ENCODE measurements around the gene CCNI2.

The CCNI2 gene, protein sequence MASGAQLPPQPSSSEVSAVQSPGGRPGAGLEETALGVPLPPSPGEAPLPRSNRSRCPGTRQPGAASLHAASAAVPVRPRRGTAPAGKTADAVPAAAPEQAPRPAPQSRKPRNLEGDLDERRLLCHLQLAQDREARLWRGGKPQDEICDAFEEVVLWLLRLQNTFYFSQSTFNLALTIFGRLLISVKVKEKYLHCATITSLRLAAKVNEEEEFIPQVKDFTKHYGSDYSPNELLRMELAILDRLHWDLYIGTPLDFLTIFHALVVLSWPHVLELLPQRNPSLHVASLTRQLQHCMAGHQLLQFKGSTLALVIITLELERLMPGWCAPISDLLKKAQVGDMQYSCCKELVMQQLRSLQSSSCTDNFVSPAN

DNA sequence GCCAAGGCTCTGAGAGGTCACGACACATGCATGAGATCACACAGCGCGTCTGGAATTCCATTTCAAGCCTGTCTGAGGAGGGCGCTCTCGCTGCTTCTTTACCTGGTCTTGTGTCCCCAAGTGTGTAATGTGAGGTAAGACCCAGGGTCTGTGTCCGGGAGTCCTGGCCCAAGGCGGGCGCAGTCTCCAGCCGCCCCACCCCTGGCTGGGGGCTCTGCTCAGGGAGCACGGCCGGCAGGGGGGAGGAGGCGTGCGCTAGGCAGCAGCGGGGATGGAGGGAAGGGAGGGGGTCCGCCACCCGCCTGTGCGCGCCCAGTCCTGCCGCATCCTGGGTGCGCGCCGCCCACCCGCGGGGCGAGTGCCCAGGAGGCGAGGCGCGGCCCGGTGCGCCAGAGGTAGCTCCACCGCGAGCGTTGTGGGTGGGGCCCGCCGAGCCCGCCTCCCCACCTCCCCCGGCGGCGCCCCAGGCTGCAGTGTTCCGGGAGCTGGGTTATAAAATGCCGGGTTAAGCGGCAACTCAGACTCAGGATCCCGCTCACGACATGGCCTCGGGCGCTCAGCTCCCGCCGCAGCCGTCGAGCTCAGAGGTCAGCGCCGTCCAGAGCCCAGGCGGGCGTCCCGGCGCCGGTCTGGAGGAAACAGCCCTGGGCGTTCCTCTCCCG is at the start of gene CCNI2:
TSS of gene CCNI2 (plus strand) at position 473 of the 662 bp plus-strand sequence. CDS start at position 543, 70 bp downstream.
- no peak for DNase-seq

DNA sequence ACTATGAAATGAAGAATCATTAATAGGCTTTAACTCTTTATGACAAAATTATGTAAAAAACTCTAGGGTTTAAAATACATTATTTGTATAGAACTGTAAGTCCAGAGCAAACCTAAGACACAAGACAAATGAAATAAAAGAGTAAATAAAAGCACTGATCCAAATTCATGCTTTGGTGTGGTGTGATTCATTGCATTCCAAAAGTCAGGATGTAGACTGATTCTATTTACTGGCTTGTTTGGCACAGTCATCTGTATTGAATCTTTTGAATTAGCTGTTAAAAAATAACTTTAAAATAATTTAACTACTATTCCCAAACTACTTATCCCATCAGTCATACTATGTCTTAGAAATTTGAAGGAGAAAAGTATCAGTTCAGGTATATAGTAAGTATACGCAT is 42.4 kb upstream of the CCNI2 start:
- DNase-seq, result no peak

DNA sequence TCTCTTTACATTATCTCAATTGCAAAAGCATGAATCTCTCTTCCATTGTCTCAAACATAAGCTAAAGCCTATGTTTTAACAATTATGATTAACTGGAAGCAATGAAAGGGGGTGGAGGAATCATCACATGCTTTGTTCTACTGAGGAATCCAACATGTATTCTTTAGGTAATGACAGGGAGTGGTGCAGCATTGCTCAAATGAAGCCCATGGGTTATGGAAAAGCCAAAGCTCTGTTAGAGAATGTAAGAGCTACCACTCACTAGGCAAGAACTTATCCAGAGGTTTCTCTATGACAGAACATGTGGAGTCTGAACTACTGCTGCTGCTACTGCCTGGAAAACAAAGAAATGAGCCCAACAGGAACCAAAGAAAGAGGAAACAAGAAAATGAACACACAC is 38.6 kb upstream of the CCNI2 start:
- DNase-seq, result no peak

DNA sequence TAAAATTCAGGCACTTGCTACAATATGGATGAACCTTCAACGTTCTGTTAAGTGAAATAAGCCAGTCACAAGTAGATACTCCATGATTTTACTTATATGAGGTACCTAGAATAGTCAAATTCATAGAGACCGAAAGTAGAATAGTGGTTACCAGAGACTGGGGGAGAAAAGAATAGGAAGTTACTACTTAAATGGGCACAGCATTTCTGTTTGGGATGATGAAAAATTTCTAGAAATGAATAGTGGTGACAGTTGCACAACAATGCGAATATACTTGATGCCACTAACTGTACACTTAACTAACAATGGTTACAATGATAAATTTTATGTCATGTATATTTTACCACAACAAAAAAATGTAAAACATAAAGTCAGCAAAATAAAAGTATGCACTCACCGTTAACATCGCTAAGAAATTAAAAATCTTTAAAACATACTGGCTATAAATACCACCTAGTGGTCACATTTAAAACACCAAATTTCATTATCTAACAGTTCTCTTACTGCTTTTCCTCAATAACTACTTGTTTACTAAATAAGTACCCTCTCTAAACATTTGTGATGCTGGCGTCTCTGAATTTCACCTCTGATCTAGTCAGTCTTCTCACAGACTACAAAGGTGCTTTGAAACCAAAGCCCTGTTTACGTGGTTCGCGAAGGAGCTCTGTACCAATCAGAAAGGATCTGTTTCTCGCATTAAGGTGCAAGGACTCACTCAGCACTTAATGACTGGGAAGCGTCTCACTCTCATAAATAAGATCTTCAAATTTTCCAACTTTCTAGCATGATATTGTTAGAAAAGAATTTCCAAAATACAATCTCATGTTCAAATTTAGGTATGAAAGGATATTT is 32.5 kb upstream of the CCNI2 start:
- DNase-seq, result no peak

DNA sequence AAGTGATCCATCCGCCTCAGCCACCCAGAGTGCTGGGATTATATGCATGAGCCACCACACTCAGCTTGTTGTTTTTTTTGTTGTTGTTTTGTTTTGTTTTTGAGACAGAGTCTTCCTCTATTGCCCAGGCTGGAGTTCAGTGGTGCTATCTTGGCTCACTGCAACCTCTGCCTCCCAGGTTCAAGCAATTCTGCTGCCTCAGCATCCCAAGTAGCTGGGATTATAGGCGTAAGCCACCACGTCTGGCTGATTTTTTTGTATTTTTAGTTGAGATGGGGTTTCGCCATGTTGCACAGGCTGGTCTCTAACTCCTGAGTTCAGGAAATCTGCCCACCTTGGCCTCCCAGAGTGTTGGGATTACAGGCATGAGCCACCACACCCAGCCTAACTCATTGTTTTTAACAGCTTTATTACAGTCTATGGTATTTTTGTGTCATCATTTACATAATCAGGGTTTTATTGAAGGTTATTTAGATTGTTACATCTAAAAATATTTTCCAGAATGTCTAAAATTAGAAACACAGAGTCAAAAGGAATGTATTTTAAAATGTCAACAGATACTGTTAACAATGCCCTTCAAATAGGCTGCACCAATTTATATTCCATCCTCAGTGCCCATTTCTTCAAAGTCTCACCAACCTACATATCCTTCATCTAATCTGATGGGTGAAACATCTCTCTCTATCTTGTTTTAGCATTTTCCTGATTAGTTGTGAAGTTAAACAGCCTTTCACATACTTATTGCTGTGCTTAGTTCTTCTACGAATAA is 28.5 kb upstream of the CCNI2 start:
- DNase-seq, result no peak

DNA sequence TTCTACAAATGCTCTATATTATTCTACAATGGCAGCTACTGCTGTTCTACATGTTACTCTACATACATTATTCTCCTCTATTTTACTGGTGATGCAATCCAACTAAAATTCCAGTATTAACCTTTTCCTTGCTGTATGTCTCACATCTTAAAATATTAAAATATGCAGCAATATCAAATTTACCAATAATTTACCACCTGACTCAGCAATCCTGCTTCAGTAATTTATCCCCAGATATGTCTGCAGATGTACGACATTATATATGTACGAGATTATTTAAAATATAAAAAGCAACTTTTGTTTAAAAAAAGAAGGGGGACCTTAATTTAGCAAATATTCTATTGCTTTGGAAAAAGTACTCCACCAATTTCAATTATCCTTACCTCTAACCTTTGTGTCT is 21.5 kb upstream of the CCNI2 start:
- DNase-seq, result no peak

DNA sequence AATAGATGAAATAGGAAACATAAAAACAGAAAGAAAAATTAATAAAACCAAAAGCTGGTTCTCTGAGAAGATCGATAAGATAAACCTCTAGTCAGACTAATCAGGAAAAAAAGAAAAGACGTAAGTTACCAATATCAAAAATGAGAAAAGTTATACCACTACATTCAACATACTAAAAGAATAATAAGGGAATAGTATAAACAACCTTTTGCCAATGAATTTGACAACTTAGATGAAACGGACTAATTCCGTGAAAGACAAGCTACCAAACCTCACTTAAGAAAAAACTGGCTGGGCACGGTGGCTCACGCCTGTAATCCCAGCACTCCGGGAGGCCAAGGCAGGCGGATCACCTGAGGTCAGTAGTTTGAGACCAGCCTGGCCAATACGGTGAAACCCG is 17.3 kb upstream of the CCNI2 start:
- DNase-seq, result no peak

DNA sequence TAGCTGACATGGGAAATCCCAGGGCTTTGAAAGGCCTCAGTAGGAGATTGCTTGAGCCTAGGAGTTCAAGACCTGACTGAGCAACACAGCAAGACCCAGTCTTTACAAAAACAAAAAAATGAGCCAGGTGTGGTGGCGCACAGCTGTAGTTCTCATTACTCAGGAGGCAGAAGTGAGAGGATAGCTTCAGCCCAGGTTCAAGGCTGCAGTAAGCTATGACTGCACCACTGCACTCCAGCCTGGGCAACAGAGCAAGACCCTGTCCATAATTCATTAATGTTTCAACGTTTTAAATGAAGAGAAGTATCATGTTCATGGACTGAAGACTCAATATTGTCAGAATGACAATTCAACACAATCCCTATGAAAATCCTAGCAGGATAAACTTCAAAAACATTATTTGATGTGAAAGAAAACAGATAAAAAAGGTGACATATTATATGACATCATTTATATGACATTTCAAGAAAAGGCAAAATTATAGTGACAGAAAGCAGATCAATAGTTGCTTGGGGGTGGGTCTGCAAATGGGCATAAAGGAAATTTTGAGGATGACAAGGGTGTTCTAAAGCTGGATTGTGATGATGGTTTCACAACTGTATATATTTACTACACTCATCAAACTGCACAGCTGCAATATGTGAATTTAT is 13.6 kb upstream of the CCNI2 start:
- DNase-seq, result no peak

DNA sequence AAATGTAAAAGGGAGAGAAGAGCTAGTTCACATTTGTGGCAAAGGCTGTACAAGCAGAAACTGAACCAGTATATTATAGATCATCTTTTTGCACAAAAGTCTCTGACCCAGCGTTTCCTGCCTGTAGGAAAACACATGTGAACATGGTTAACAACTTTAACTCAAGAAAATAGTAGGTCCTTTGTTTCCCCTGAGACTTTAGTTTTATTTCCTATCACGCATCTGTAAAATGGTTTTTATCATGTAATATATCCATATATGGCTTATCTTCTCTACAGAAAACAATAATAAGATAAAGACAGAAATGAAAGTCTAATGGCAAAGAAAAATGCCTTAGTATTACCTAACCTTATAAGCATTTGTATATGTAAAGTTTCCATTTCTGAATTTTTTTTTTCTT is 12.5 kb upstream of the CCNI2 start:
- no peak for DNase-seq

DNA sequence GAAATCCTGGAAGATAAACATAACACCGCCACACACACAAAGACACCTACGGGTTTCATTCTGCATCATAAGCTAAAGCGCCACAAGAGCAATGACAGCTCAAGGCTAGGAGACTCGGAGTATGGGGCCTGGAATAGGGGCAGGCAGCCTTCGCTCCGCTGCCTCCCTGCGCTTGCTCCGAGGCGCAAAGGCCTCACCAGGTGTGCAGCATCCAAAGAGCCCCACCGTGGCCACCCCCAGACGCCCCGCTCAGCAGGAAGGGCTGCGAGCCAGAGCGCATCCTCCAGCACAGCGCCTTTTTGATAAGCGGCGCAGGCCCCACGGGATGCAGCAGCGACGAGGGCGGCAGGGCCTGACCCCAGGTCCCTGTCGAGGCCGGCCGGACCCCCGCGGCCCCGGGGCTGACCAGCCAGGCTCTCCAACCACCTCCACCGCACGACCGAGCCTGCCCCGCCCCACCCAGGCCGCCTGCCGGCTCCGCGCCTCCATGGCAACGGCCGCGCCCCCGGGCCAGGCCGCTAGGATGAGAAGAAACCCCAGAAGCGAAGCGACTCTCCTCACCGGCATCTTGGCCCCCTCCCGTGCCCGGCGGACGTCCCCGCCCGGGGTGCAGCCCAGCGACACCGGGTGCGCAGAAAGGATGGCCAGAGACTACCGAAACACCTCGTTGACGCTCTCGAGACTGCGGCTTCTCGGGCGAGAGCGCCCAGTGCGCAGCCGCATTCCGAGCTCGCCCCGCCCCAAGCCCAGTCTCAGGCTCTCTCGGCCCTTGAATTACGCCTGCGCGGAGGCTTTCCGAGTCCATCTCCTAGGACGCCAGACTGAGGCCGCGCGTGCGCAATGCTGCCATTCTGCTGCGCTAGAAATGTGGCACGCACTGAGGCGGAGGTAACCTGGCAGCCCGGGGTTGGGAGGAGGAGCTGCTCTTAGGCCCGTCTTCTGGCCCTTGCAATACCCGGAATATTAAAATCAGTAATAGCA is 10.1 kb upstream of the CCNI2 start, which contains the start of gene KIF3A:
TSS of gene KIF3A (minus strand) at position 694 of the 981 bp plus-strand sequence. CDS start at position 567, 127 bp downstream.
- DNase-seq, result peak; percentile 95

DNA sequence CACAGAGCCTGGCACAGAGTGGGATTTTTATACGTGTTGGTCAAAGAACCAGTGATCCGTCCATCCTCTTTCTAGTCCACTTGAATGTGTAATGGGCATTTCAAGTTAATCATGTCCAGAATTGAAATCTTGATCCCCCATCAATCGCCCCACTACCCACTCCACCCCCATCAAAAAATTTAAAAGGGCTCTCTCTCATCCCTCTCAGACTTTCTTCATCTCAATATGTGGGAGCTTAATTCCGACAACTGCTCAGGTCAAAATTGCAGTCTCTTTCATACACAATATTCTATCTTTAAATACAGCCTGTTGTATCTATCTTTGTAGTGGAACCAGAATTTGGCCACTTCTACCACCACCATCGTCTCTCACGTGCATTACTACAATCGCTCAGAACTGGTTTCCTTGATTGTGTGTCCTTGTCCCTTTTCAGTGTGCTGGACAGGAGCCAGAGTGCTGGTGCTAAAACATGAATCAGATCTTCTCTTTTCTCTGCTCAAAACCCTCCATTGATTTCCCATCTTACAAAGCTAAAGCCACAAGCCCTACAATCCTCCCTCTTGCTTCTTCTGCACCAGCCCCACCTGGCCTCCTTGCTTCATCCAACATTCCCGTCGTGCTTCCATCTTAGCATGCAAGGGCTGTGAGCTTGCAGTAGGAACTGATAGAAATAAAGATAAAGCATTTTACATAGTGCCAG is 9.1 kb upstream of the CCNI2 start:
- DNase-seq, result no peak

DNA sequence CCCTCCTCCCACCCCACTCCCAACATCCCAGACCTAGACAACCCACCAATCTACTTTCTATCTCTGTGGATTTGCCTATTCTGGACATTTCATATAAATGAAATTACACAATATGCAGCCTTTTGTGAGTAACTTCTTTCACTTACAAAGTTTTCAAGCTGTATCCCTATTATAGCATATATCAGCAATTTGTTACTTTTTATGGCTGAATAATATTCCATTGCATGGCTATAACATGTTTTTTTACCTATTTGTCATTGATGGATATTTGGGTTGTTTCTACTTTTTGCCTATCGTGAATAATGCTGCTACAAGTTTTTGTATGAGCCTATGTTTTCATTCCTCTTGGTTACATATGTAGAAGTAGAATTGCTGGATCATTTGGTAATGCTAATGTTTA is 8.0 kb upstream of the CCNI2 start:
- DNase-seq, result no peak

DNA sequence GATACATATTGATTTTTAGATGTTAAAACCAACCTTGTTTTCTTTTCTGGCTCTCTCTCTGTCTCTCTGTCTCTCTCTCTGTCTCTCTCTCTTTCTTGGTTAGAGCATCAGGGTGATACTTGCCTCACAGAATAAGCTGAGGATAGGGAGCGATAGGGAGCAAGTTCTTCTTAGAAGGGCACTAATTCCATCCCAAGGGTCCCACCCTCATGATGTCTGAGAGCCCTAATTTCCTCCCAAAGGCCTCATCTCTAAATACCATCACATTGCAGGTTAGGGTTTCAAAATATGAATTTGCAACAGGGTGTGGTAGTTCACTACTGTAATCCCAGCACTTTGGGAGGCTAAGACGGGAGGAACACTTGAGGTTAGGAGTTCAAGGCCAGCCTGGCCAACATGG is 5.1 kb upstream of the CCNI2 start:
- DNase-seq, result no peak

DNA sequence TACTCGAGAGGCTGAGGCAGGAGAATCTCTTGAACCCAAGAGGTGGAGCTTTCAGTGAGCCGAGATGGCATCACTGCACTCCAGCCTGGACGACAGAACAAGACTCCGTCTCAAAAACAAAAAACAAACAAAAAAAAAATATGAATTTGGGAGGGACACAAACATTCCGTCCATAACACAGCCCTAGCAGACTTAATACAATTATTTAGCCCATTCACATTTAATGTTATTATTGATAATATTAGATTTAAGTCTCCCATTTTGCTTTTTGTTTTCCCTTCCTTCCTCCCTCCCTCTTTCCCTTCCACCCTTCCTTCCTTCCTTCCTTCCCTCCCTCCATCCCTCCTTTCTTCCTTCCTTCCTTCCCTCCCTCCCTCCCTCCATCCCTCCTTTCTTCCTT is 4.6 kb upstream of the CCNI2 start:
- no peak for DNase-seq

DNA sequence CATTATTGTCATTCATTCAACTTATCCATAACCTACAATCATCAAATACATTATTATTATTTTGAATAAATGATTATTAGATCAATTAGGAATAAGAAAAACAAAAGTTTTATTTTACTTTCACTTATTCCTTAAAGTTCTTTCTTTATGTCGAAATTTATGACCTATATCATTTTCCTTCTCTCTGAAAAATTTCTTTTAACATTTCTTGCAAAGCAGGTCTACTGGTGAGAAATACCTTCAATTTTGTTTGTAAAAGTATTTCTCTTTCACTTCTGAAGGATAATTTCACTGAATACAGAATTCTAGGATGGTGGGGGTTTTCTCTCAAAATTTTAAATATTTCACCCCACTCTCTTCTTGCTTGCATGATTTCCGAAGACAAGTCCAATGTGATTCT is 2.6 kb upstream of the CCNI2 start:
- DNase-seq, result no peak

DNA sequence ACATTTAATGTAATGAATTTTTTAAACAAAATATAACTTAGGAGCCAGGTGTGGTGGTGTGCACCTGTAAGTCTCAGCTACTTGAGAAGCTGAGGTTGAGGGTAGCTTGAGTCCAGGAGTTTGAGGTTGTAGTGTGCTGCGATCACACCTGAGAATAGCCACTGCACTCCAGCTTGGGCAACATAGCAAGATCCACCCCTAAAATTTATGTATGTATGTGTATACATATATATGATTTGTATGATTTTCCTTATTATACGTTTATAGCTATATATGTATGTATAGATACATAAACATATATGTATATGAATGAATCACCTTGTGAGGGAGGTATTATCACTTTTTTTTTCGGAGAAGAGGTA is 653 bp upstream of the CCNI2 start:
- no peak for DNase-seq

DNA sequence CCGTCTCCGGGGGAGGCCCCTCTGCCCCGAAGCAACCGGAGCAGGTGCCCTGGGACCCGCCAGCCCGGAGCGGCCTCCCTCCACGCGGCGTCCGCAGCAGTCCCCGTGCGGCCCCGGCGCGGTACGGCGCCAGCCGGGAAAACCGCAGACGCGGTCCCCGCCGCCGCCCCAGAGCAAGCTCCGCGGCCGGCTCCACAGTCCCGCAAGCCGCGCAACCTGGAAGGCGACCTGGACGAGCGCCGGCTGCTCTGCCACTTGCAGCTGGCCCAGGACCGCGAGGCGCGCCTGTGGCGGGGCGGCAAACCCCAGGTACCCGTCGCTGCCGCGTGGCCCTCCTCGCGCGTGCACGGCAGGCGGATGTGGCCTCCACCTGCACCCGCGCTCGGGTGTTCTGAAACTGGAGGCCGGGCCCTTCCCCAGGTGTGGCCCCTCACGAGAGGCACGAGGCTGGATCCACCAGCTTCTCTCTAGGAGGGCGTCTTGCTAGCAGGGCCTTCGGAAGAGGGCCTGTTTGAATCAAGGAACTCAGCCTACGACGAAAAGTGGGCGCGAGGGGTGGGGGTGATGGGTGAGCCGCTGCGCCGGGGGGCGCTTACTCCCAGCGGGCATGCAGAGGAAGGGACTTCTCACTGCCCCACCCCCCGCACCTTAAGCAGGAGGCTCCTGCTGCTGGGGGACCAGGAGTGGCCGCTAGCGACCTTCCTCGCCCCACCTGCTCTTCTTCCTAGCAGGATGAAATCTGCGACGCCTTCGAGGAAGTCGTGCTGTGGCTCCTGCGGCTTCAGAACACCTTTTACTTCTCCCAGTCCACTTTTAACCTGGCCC is 602 bp downstream of the CCNI2 start:
- DNase-seq, result no peak

DNA sequence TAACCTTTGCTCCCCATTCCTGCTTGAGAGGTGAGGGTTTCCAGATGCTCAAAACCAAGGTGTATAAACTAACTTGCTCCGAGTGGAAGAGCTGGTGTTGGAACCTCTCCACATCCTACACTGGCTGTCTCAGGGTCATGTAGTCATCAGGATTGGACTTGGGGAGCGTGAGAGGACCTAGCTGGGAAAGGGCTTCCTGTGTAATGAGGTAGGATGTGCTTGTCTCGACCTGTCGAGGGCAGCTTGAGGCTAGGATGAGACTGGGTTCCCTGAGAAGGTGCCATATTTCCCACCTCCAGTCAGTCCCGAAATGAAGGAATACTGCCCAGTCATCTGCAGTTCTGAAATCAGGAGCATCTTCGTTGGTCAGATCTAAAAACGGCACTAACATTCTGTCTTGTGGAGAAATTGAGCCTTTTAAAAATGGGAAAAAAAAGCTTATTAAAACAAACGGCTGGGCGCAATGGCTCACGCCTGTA is 1.3 kb downstream of the CCNI2 start:
- DNase-seq, result no peak

DNA sequence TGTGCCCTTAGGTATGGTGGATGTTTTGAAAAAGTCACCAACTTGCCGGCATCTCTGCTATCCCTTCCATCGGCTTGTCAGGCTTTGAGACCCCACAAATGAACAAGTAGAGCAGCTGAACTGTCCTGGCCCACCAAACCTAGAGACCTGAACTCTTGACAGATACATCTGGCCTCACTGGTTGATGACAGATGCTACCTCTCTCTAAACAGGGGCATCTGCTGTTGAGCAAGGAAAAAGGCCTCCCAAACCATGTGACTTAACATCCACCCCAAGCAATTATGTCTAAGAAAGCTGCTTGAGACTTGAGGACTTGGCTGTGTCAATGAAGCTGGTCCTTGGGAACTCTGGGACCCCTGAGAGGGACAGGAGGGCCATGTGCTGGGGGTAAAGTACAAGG is 2.3 kb downstream of the CCNI2 start:
- no peak for DNase-seq
